Measurements from ENCODE around the gene RUSF1. TPM values are rescaled to one million over a fixed set of nuclear protein-coding genes. Genes with fewer than 3 reads are reported as not detected.

The RUSF1 gene
- polyA plus RNA-seq, 3 donors, result 10.3 to 45.1 (median 11.8) TPM

- intact Hi-C loops (cut with micrococcal nuclease), result loop anchor here in 1 of 2 donors (10.0 kb wide), 1 partner anchor 155 kb away; no protein-coding TSS in a partner anchor
- Histone ChIP-seq H3K36me3 (replicated peaks in 1 of 2; ENCODE audit: control insufficient read depth in 1 of 2, insufficient read depth in 2 of 2, low read length in 2 of 2) (no peaks in the 10 kb centered on the region), H2AFZ (ENCODE audit: insufficient read depth, low read depth, low read length, poor library complexity, severe bottlenecking) (no peak overlapping the region), H3K9me3 (replicated peaks in 1 of 2; ENCODE audit: control insufficient read depth in 1 of 2, insufficient read depth in 1 of 2, low read length in 2 of 2) (no peaks in the 10 kb centered on the region), H3K9ac (ENCODE audit: insufficient read depth, low read length, poor library complexity, severe bottlenecking) (no peak overlapping the region), H3K4me3 (replicated peaks in 1 of 3; ENCODE audit: low read depth in 2 of 3, low read length in 3 of 3) (no peak overlapping the region), H3K27ac (ENCODE audit: low read depth in 1 of 2, low read length in 2 of 2) (no peak overlapping the region), H3K79me2 (ENCODE audit: insufficient read depth, low read length) (no peaks in the 10 kb centered on the region), H3K27me3 (ENCODE audit: control insufficient read depth in 2 of 2, insufficient read depth in 2 of 2, low read length in 2 of 2) (peaks cover 21 to 40% of the 10 kb centered on the region in 2 donors), H4K20me1 (ENCODE audit: insufficient read depth, low read length) (no peaks in the 10 kb centered on the region), H3K4me1 (ENCODE audit: control insufficient read depth in 1 of 2, insufficient read depth in 2 of 2, low read length in 2 of 2) (no peaks in the 10 kb centered on the region), H3K4me2 (replicated peaks; ENCODE audit: extremely low read depth, low read length, poor library complexity, severe bottlenecking) (no peak overlapping the region)
- Mint-ChIP-seq H3K9me3 (peaks cover 0 to 14% (median 0%) of the 10 kb centered on the region in 7 donors), H3K36me3 (no peaks in the 10 kb centered on the region), H3K4me1 (peaks cover 6% of the 10 kb centered on the region), H3K4me3 (peak overlapping the region in 1 of 2 donors; percentile 59), H3K27ac (no peak overlapping the region), H3K27me3 (ENCODE audit: low read depth in 3 of 3) (peaks cover 31 to 32% (median 31%) of the 10 kb centered on the region in 3 donors)
- 77% methylated on average over 11 of the region's 17 CpGs for WGBS (ENCODE audit: insufficient coverage)
- TF ChIP-seq, protein P1, sequence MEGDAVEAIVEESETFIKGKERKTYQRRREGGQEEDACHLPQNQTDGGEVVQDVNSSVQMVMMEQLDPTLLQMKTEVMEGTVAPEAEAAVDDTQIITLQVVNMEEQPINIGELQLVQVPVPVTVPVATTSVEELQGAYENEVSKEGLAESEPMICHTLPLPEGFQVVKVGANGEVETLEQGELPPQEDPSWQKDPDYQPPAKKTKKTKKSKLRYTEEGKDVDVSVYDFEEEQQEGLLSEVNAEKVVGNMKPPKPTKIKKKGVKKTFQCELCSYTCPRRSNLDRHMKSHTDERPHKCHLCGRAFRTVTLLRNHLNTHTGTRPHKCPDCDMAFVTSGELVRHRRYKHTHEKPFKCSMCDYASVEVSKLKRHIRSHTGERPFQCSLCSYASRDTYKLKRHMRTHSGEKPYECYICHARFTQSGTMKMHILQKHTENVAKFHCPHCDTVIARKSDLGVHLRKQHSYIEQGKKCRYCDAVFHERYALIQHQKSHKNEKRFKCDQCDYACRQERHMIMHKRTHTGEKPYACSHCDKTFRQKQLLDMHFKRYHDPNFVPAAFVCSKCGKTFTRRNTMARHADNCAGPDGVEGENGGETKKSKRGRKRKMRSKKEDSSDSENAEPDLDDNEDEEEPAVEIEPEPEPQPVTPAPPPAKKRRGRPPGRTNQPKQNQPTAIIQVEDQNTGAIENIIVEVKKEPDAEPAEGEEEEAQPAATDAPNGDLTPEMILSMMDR (IDR thresholded peaks at IDR 0.05), result no peak
- no peak for DNase-seq
These were observed 21.7 kb upstream of the RUSF1 start for GRCh38 chr16:31529937-31530312.

GRCh38 chr16:31529108-31529936 is 21.1 kb upstream of the RUSF1 start:
- Histone ChIP-seq H4K20me1 (ENCODE audit: insufficient read depth, low read length) (no peaks in the 10 kb centered on the region), H3K27me3 (ENCODE audit: control insufficient read depth in 2 of 2, insufficient read depth in 2 of 2, low read length in 2 of 2) (peaks cover 21 to 34% of the 10 kb centered on the region in 2 donors), H3K36me3 (replicated peaks in 1 of 2; ENCODE audit: control insufficient read depth in 1 of 2, insufficient read depth in 2 of 2, low read length in 2 of 2) (no peaks in the 10 kb centered on the region), H3K4me3 (replicated peaks in 1 of 3; ENCODE audit: low read depth in 2 of 3, low read length in 3 of 3) (no peak overlapping the region), H3K4me2 (replicated peaks; ENCODE audit: extremely low read depth, low read length, poor library complexity, severe bottlenecking) (no peak overlapping the region), H2AFZ (ENCODE audit: insufficient read depth, low read depth, low read length, poor library complexity, severe bottlenecking) (no peak overlapping the region), H3K27ac (ENCODE audit: low read depth in 1 of 2, low read length in 2 of 2) (no peak overlapping the region), H3K9ac (ENCODE audit: insufficient read depth, low read length, poor library complexity, severe bottlenecking) (no peak overlapping the region), H3K4me1 (ENCODE audit: control insufficient read depth in 1 of 2, insufficient read depth in 2 of 2, low read length in 2 of 2) (no peaks in the 10 kb centered on the region), H3K9me3 (replicated peaks in 1 of 2; ENCODE audit: control insufficient read depth in 1 of 2, insufficient read depth in 1 of 2, low read length in 2 of 2) (no peaks in the 10 kb centered on the region), H3K79me2 (ENCODE audit: insufficient read depth, low read length) (no peaks in the 10 kb centered on the region)
- no peak for DNase-seq
- Mint-ChIP-seq H3K4me3 (peak overlapping the region in 1 of 2 donors; percentile 59), H3K27ac (no peak overlapping the region), H3K27me3 (ENCODE audit: low read depth in 3 of 3) (peaks cover 28 to 29% (median 28%) of the 10 kb centered on the region in 3 donors), H3K4me1 (peaks cover 6% of the 10 kb centered on the region), H3K36me3 (no peaks in the 10 kb centered on the region), H3K9me3 (peaks cover 0 to 13% (median 0%) of the 10 kb centered on the region in 7 donors)
- intact Hi-C loops (cut with micrococcal nuclease), result no loop called here
- TF ChIP-seq, protein P1 (IDR thresholded peaks at IDR 0.05), result no peak
- WGBS (ENCODE audit: insufficient coverage), result 18% methylated on average over 29 of the region's 52 CpGs

All from CD14-positive monocyte (primary cell).